ENCODE results near the gene OR56A4.
A peak's percentile ranks its signal among the peaks of the same experiment; 100 is the strongest.

Gene OR56A4, protein sequence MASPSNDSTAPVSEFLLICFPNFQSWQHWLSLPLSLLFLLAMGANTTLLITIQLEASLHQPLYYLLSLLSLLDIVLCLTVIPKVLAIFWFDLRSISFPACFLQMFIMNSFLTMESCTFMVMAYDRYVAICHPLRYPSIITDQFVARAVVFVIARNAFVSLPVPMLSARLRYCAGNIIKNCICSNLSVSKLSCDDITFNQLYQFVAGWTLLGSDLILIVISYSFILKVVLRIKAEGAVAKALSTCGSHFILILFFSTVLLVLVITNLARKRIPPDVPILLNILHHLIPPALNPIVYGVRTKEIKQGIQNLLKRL

DNA sequence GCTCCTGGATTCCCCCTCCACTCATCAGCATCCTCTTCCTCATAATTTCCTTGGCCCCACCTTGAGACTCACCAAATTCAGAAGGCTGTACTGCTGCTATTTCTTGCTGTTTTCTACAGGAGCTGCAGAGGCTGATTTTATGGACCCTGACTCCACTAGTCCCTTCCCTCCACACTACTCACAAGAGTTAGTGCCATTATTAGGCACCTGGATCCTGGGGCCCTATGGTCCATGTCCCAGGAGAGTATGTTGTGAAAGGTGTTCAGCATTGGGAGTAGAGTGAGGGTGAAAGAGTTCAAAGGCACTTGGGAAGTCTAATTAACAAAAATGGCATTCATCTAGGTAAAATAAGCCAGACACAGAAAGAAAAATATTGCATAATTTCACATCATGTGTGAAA is at the start of gene OR56A4:
Gene OR56A4, minus strand, starts transcription at position 101 of the 400 bp plus-strand sequence. CDS start 3,954 bp downstream, outside the sequence.
- DNase-seq (ENCODE audit: low spot score): no peak

DNA sequence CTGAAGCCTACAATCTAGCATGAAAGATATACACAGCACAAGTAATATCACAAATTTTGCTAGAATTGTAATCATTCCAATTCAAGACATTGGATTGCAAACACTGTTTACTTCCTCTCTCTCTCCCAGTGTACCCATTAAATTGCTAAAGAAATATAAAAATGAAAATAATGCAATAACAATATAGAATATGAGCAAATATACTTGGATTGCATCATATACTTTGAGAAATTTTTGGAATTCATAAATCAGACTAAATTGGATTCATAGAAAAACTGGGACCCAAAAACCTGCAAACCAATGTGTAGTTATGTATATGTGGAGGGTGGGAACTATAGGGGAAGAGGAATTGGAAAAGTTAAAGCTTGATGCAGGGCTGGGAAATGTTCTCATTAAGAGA is 48.8 kb upstream of the OR56A4 start:
- no peak for DNase-seq (ENCODE audit: low spot score)

DNA sequence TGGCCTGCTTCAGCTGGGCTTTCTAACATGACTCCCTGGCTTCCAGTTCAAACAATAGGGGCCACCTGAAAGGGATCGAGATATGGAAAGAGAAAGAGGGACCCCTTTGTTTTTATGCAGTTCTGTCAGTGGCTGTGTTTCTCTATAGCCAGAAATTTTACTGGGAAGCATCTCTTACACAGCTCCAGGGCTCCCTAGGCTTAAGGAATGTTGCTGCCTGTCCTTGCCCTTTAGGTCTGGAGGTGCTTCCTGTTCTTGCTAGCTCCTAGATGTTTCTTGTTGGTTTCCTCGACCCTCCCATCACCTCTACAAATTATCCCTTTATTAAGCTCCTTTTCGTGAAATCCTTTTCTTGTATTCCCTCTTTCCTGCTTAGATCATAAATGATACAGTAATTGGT is 45.6 kb upstream of the OR56A4 start:
- no peak for DNase-seq (ENCODE audit: low spot score)

DNA sequence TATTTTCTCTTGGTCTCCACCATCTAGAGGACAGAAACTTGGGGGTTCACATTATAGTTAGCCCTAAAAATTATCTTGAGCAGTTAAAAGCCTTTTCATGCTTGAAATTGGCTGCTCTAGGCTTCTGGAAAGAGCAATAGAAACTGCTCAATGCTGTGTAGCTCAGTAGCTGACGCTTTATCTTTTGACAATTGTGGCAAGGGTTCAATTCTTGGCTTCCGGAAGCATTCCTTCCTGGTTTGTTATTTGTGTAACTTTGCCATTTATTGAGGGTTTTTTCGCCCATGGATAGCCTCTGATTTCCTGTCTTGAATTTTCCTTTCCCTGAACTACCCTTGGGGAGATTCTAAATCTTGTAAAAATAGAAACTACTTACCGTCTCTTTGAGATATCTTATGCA is 34.1 kb upstream of the OR56A4 start:
- no peak for DNase-seq (ENCODE audit: low spot score)

DNA sequence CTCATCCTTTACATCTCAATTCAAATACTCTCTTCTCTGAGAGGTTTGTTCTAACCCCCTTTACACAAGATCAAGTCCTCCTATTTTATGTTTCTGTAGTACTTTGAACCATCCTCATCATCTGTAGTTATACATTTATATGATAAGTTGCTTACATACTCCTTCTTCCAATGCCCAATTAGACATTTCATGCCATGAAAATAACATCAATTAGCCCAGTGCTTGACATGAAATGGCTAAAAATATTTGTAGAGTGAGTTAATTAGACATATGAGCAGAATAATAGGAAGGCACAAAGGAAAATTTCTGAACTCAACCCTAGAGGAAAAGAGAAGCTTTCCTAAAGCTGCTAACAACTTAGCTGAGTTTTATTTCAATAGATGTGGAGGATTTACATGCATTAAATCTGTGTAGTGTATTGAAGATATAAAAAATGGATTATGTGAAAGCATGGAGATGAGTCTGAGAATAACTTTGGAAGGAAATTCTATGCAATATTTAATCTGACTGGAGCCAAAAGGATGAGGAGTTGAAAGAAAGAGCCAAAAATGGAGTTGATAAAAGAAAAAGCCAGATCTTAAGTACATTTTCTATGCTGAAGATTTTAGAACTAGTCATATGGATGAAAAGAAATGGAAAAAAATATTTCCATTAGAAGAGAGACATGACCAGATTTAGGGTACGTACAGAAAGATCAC is 24.1 kb upstream of the OR56A4 start, which contains the start of gene OR56A1:
Gene OR56A1, minus strand, starts transcription at position 51 of the 698 bp plus-strand sequence. CDS start 3,066 bp downstream, outside the sequence.
- DNase-seq (ENCODE audit: low spot score): no peak

DNA sequence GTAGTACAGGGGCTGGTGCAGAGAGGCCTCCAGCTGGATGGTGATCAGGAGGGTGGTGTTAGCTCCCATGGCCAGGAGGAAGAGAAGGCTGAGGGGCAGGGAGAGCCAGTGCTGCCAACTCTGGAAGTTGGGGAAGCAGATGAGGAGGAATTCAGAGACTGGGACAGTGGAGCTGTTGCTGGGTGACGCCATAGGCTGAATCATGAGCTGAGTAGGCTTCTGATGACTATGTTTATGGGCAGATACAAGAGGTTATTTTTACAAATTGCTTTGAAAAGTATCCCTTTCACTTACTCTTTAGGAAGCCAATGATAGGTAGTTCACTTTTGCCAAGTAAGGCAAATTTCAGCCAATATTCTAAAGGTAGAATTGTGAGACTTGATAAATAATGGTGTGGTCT is 20.8 kb upstream of the OR56A4 start:
- no peak for DNase-seq (ENCODE audit: low spot score)

DNA sequence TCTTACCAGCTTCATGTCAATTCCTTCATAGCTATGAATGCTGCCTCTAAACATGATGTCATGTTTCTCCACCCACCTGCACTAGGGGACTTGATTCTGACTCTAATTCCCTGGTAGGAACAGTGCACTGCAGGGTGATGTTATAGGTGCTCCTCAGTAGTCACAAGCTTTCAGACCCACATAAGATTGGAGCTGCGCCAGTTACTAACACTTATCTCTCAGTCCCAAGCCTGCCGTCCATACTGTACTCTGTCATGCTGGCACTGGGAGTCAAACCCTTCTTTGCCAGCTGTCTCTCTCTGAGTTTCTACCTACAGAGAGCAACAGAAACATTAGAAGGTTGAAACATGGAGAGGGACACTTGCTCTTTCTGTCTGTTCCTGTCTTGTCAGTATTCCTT is 18.3 kb upstream of the OR56A4 start:
- DNase-seq (ENCODE audit: low spot score): no peak

DNA sequence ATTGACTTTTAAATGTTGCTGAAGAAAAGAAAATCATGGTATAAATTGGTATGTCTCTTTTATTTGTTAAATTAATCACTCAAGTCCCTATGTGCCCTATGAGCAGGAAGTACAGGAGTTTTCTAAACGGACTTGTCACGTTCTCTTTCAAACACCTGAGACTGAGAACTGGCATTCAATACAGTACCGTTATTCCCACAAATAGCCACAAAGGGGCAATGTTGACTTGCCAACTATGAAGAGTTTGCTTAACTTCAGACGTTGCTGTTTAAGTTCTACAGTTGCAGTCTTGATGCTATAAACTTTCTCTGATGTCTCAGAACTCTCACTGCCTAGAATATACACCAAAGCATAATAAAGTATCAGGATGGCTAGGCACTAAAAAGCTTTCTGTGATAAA is 16.2 kb upstream of the OR56A4 start:
- DNase-seq (ENCODE audit: low spot score): peak; percentile 57

DNA sequence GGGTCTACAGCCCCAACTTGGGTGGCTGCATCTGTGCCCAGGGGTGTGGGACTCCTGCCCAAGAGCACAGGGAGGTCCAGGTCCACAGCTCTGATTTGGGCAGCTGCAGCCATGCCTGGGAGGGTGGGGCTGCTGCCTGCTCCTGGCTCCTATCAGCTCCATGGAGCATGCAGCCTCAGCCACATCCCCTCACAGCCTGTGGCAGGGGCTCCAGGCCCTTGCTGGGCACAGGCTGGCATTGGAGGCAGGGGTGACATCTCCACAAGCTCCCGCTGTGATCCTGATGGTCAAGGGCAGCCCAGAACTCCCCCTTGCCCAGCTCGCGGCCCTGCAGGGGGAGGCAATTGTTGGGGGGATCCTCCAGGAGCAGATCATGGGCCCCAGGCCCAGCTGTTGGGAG is 6.3 kb upstream of the OR56A4 start:
- no peak for DNase-seq (ENCODE audit: low spot score)

DNA sequence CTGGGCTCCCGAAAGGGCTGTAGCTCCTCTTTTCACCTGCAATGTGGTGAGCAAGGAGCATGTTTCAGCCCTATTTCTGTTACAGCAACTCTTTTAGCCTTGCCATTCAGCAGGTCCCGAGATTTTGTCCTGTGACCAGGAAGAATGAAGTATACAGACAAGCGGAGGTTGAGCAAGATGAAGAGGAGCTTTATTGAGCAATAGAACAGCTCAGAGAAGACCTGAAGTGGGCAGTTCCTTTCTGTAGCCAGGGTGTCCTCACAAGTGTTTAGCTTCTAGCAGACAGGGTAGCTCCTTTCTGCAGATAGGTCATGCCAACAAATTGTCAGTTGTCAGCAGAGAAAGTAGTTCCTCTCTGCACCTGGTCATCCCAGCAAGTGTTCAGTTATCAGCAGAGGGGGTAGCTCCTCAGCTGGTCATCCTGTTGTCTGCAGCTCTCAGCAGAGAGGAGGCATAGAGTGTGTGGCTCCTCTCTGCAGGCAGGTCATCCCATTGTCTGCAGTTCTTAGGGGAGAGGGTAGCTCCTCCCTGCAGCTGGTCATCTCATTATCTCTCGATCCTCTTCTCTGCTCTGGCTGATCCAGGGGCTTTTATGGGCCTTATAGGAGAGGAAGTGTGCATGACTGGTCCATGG is 5.4 kb upstream of the OR56A4 start:
- no peak for DNase-seq (ENCODE audit: low spot score)

DNA sequence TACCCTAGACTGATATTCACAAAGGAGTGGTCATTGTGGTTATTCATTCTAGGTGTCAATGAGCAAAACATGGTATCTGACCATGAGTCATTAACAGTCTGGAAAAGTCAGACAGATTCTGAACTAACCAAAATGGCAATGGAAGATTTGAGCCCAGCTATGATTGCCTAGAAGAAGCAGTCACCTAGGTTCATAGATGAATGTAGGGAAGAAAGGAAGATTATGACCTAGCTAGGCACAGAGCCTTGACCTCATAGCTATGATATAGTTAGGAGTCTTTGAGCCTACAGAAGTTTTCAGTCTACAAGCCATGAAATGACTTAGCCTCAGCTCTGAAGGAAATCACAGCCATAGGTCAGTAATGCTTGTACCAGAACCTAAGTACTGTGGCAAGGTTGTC is 351 bp downstream of the OR56A4 start:
- no peak for DNase-seq (ENCODE audit: low spot score)

DNA sequence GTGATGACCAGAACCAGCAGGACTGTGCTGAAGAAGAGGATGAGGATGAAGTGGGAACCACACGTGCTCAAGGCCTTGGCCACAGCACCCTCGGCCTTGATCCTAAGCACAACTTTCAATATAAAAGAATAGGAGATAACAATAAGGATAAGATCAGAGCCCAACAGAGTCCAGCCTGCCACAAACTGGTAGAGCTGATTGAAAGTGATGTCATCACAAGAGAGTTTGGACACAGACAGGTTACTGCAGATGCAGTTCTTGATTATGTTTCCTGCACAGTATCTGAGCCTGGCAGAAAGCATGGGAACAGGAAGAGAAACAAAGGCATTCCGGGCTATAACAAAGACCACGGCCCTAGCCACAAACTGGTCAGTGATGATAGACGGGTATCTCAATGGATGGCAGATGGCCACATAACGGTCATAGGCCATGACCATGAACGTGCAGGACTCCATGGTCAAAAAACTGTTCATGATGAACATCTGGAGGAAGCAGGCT is 4.5 kb downstream of the OR56A4 start:
- DNase-seq (ENCODE audit: low spot score): no peak

DNA sequence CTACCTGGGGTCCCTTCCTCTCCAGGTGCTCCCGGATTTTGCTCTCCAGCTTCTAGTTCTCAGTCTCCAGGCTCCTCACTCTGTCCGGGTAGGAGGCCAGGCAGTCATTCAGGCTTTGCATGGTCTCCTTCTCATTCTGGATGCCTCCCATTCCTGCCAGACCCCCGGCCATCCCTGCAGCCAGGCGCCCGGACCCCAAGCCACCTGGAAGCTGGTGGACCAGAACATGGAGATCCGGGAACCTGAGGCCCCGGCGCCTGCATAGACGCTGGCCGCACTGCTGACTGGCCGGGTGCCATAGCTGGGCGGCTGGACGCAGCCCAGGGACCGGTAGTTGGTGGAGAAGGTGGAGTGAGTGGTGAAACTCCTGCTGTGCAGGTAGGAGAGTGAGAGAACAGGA is 12.0 kb downstream of the OR56A4 start:
- DNase-seq (ENCODE audit: low spot score): no peak

DNA sequence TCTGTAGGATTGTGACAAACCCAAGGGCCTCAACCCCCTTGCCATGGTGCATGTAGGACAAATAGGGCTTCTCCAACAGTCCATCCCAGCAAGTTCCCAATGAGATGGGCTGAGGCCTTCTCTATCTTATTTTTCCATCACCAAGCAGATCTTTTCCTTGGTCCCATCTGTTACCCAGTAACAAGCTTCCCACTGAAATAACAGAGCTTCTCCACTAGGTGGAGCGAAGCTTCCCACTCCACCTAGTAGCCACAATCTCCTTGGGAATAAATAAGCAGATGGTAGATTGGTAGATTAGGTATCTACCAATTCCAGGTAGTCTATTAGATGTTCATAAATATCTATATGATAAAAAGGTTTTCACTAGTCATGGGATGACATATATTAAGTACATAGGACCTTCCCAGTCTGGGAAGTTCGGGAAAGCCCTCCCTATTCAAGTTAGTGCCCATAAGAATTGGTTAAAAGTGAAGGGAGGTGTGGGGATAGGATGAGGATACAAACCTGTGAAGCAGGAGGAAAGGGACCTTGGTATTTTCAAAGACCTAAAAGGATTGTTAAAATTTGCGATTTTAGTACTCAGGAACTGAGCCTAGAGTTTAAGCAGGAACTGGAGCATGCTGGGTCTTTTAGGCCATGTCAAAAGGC is 14.0 kb downstream of the OR56A4 start:
- peak; percentile 56 for DNase-seq (ENCODE audit: low spot score)

DNA sequence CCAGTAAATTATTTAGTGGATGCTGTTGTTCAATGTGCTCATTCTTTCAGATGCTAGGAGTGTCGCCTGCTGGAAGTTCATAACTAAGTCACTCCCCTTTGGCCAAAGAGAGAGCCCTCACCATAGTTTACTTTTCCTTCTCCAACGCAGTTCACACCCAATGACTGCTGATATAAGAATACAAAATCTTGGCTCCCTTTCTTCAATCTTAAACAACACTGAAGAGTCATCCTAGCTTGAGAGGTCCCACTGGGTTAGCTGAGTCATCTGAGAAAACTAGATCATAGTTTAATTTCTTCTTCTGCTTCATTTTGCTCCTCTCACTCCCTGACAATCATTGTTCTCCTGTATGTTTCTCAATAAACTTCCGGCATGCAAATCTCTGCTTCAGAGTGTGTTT is 14.6 kb downstream of the OR56A4 start:
- DNase-seq (ENCODE audit: low spot score): no peak

DNA sequence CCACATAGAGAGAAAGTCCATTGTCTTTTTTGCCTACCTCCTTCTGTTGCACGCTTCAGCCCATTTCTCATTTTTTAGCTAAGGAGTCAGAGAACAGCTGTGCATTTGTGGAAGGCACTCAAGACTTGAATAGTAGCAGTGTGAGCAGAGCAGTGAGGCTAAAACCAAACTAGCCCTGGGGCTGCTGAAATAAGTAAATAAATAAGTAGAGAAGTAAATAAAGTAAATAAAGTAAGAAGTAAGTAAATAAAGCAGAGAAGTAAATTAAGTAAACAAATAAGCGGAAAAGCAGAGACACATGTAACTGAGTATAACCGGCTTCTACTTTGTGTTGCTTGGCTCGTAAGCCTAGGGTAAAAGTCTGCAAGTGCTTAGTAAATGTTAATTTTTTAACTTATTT is 17.5 kb downstream of the OR56A4 start:
- no peak for DNase-seq (ENCODE audit: low spot score)

DNA sequence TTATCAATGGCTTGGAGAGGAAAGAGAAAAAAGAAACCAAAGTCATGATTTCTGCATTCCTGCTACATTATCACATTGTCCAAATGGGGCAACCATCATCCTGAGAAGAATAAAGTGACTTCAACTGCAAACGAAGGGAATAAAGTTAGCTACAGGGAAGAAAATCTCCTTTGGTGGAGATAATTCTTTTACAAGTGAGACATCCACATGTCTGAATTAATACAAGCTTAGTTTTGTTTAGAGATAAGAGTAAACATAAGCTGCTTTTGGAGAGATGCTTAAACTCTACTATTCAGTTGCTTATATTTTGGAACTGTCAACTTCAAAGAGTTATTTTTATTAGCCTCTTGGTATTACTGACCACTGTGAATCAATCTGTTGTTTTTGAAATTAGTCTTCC is 19.9 kb downstream of the OR56A4 start, which contains the start of gene OR52L1:
Gene OR52L1, minus strand, starts transcription at position 101 of the 400 bp plus-strand sequence. Its CDS starts 55 bp downstream, at position 46.
- no peak for DNase-seq (ENCODE audit: low spot score)

DNA sequence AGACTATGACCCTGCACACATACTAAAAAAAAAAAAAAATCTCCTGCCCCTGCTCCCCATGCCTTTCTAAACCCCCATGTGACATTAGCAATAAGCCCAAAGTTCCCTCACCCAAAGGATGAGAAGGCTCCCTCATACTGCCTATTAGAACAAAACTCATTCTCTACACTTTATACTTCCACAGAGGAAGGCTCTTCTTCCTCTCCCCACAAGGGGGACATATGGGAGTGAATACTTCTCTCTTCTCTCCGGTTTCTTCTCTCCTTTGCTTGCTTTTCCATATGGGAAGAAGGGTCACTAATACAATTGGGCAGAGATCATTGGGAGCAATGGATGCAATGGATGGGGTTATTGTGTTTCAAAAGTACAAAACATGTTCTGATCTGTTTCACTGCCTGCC is 23.3 kb downstream of the OR56A4 start:
- no peak for DNase-seq (ENCODE audit: low spot score)

DNA sequence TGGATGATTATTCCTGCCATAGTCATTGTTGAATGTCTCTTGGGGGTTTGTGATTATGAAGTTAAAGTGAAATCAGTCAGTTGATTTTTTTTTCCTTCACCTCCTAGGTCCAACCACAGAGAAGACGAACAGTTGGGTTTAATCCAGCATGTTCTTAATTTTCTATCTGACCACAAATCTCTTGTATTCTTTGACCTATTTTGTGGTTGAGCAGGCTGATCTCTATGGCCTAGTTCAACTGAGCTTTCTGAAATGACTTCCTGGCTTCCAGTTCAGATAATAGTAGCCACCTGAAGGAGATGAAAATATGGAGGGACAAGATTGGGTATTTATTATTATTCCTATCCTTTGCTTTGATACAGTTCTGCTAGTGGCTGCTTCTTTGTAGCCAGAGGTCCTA is 33.2 kb downstream of the OR56A4 start:
- no peak for DNase-seq (ENCODE audit: low spot score)

DNA sequence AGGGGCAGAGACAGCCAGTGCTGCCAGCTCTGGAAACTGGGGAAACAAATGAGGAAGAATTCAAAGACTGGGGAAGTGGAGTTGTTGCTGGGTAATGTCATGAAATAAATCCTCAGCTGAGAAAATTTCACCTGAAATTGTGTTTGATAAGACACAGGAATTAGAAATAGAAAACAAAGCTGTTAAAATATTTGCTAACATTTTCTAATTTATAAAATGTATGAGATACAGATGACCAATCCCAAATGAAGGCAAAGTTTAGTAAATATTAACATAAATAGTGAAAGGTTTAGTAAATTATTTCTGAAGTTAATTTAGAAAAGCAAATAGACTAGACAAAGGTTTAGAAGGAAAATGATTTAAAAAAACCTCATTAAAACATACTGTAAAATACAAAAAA is 38.4 kb downstream of the OR56A4 start, which contains the start of gene OR56A5:
Gene OR56A5, minus strand, starts transcription at position 101 of the 400 bp plus-strand sequence. Its CDS starts 0 bp downstream, at position 101.
- DNase-seq (ENCODE audit: low spot score): no peak

DNA sequence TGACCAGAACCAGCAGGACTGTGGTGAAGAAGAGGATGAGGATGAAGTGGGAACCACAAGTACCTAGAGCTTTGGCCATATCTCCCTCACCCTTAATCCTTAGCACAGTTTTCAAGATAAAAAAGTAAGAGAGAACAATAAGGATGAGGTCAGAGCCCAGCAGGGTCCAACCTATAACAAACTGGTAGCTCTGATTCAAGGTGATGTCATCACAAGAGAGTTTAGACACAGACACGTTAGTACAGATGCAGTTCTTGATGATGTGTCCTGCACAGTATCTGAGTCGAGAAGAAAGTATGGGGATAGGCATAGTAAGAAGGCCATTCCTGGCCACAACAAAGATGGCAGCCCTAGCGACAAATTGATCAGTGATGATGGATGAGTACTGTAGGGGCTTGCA is 39.0 kb downstream of the OR56A4 start:
- DNase-seq (ENCODE audit: low spot score): no peak

DNA sequence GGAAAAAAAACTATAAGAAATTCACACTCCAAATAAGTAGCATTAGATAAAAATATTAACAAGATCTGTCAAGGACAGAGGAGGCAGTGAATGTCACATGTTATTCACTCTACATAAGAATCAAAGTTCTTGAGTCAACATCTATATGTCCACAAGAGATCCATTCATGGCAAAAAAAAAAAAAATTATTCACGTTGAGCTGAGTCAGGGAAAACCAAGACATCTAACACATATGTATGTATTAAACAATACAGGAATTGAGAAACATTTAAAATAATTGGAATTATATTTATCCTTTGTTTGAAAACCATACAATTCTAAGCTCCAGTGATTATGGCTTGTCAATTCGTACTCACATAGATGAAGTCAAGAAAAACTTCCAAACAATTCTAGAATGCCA is 39.8 kb downstream of the OR56A4 start:
- no peak for DNase-seq (ENCODE audit: low spot score)
